Right lobe of liver (tissue), 6 donors: ENCODE data around the gene FUT4. TPM values are rescaled to one million over a fixed set of nuclear protein-coding genes. Genes with fewer than 3 reads are reported as not detected.

ENCODE experiments used
- ATAC-seq, 4 donors: fragments of 200-7000 bp; cut with Tn5 transposase; one replicate each; pipeline ENCODE4 v1.9.1; 2020; ENCODE audit warnings: mild to moderate bottlenecking in 4 of 4, moderate library complexity in 4 of 4
- DNase-seq, 3 donors: peaks; one replicate each; pipeline ENCODE4 v3.0.0-alpha.2; 2020
- H3K27ac ChIP-seq, 3 donors: fragments of 200-600 bp; one replicate each; pipeline ENCODE4 v1.8.0; 2022
- H3K27me3 ChIP-seq, 2 donors: fragments of 200-600 bp; one replicate each; pipeline ENCODE4 v1.8.0; 2022
- H3K36me3 ChIP-seq, 4 donors: fragments of 200-600 bp; sonication (generic) in 1 of 4; one replicate each; pipeline versions ENCODE4 v1.5.1 to v1.8.0; 2017 to 2022; ENCODE audit warnings: control low read depth in 1 of 4
- H3K4me1 ChIP-seq, 4 donors: fragments of 200-600 bp; sonication (generic) in 1 of 4; one replicate each; pipeline versions ENCODE4 v1.5.1 to v1.8.0; 2017 to 2022; ENCODE audit warnings: control low read depth in 1 of 4
- H3K4me3 ChIP-seq, 3 donors: fragments of 200-600 bp; one replicate each; pipeline ENCODE4 v1.8.0; 2022
- H3K9me3 ChIP-seq, 4 donors: fragments of 200-600 bp; sonication (generic) in 1 of 4; one replicate each; pipeline versions ENCODE4 v1.5.1 to v1.8.0; 2017 to 2022; ENCODE audit warnings: control low read depth in 1 of 4
- POLR2A ChIP-seq: fragments of 450-650 bp; IDR thresholded peaks from one replicate; pipeline ENCODE4 v1.6.1; 2017; ENCODE audit warnings: antibody characterized with exemption, mild to moderate bottlenecking
- WGBS: methylation state at CpG from one replicate; pipeline ENCODE4 v1.1.6; 2018; ENCODE audit warnings: low coverage, low lambda C conversion rate; ENCODE audit not compliant: insufficient coverage; ENCODE audit errors: missing lambda C conversion rate; 5-methylcytosine and 5-hydroxymethylcytosine counted together
- intact Hi-C, 2 donors: fragments of 100-400 bp; cut with DNase I; formaldehyde crosslinking; loops; one replicate each; pipeline versions ENCODE4 v1.11.2 to v1.14.1; 2022
- total RNA-seq, 6 experiments: library from RNA; depleted of rRNA in 2 of 6; stranded (reverse); fragments of >200 nt in 2 of 6; fragmentation: NEBNext Ultra II Directional in 3 of 6; extraction: Animal tissue kit (Norgen Biotek cat#: 25700) in 3 of 6; gene quantifications; one replicate each; pipeline versions ENCODE4 v1.1.0 to v1.2.4, GENCODE V29; 2016 to 2023
- TF ChIP-seq, protein P1 (sequence below), 4 donors: fragments of 200-600 bp in 3 of 4; fragments of 450-650 bp in 1 of 4; IDR thresholded peaks; one replicate each; pipeline versions ENCODE4 v1.5.1 to v1.8.0; 2016 to 2022; ENCODE audit warnings: antibody characterized with exemption in 4 of 4, mild to moderate bottlenecking in 2 of 4
- donor health status: DM: no; HTN: yes; CAD: no.
- donor health status: DM: no; HTN: no; CAD: no.
- donor health status: DM: no; HTN: no; CAD: no.
- donor health status: DM: no; HTN: yes; CAD: no.
- donor health status: DM: no; HTN: yes; CAD: no.

The FUT4 gene
- total RNA-seq, 6 experiments from 2014 or later: 0.90 to 3.1 (median 2.0) TPM

DNA sequence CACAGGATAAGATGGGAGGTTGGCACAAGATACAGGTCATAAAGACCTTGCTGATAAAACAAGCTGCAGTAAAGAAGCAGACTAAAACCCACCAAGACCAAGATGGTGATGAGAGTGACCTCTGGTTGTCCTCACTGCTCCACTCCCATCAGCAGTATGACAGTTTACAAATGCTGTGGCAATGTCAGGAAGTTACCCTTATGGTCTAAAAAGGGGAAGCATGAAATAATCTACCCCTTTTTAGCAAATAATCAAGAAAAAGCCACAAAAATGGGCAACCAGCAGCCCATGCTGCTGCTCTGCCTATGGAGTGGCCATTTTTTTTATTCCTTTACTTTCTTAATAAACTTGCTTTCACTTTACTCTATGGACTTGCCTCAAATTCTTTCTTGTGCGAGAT lies 14.7 kb downstream of the FUT4 start:
- 91% methylated on average over 1 of the region's 1 CpG for WGBS
- TF ChIP-seq, protein P1, sequence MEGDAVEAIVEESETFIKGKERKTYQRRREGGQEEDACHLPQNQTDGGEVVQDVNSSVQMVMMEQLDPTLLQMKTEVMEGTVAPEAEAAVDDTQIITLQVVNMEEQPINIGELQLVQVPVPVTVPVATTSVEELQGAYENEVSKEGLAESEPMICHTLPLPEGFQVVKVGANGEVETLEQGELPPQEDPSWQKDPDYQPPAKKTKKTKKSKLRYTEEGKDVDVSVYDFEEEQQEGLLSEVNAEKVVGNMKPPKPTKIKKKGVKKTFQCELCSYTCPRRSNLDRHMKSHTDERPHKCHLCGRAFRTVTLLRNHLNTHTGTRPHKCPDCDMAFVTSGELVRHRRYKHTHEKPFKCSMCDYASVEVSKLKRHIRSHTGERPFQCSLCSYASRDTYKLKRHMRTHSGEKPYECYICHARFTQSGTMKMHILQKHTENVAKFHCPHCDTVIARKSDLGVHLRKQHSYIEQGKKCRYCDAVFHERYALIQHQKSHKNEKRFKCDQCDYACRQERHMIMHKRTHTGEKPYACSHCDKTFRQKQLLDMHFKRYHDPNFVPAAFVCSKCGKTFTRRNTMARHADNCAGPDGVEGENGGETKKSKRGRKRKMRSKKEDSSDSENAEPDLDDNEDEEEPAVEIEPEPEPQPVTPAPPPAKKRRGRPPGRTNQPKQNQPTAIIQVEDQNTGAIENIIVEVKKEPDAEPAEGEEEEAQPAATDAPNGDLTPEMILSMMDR (IDR thresholded peaks at IDR 0.05): no peak
- TF ChIP-seq POLR2A: no peak
- no peak overlapping the region for H3K4me3 ChIP-seq
- ATAC-seq: peak in 2 of 4 donors; percentile 23 to 38
- intact Hi-C loops: no loop called here
- no peaks in the 10 kb centered on the region for H3K9me3 ChIP-seq
- DNase-seq: no peak
- H3K36me3 ChIP-seq: no peaks in the 10 kb centered on the region
- H3K4me1 ChIP-seq: no peaks in the 10 kb centered on the region
- H3K27ac ChIP-seq: no peak overlapping the region
- H3K27me3 ChIP-seq: no peaks in the 10 kb centered on the region

DNA sequence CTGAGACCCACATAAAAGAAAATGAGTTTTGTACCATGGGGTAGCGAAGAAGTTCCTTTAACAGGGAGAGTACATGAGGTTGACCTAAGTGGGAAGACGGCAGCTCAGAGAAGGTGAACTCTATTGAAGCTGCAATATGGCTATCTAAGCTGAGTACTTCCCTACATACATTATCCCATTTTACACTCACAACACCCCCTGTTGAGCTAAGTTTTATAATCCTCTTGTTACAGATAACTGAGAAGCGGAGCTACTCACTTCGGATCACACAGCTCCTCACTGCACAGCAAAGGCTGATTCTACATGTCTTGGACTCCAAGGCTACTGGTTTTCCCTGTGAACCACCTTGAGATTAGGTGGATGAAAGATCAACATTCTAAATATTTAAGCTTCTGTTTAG lies 15.2 kb downstream of the FUT4 start:
- H3K9me3 ChIP-seq: no peaks in the 10 kb centered on the region
- H3K27ac ChIP-seq: no peak overlapping the region

DNA sequence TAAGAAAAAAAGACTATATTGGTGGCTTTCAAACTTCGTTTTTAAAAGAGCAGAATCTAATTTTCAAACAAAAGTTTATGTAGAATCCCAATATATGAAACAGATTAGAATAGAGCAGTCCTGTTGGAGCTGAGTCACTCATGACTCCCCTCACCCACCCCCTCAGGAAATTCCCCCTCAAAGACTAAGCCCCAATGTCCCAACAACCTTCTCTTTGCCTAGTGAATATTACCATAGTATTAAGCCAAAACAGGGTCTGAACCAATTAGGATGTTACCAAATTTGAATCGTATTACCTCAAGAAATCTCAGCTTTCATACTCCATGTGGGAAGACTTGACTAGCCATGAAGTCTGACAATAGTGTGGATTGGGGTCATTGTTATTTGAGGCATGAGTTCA lies 15.6 kb downstream of the FUT4 start:
- no peak for DNase-seq
- Histone ChIP-seq H3K4me3 (no peak overlapping the region), H3K36me3 (no peaks in the 10 kb centered on the region), H3K27me3 (no peaks in the 10 kb centered on the region), H3K9me3 (no peaks in the 10 kb centered on the region), H3K4me1 (no peaks in the 10 kb centered on the region), H3K27ac (no peak overlapping the region)
- intact Hi-C loops: no loop called here
- TF ChIP-seq, protein P1 (IDR thresholded peaks at IDR 0.05): no peak
- TF ChIP-seq POLR2A: no peak
- WGBS: 83% methylated on average over 2 of the region's 2 CpGs
- no peak for ATAC-seq

More for the DNA sequence above, 15.2 kb downstream of the FUT4 start:
- no peak overlapping the region for H3K4me3 ChIP-seq
- TF ChIP-seq POLR2A: no peak
- H3K36me3 ChIP-seq: no peaks in the 10 kb centered on the region
- no peaks in the 10 kb centered on the region for H3K4me1 ChIP-seq
- DNase-seq: no peak
- ATAC-seq: no peak
- 84% methylated on average over 4 of the region's 4 CpGs for WGBS
- intact Hi-C loops: no loop called here
- H3K27me3 ChIP-seq: no peaks in the 10 kb centered on the region

DNA sequence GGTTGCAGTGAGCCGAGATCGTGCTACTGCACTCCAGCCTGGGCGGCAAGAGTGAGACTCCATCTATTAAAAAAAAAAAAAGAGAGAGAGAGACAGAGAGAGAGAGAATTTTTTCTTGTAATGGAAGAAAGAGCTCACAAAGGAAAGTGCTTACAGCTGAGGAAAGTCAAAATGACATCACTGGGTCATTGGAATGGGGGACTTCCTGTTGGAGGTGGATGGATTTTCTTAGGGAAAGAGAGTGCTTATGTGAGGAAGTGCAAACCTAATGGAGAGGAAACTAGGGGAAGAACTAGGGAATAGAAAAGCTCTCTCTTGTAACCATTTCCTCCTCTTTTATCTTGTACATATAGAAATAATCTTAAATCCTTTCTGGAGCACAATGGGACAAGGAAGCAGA lies 17.1 kb downstream of the FUT4 start:
- Histone ChIP-seq H3K27me3 (no peaks in the 10 kb centered on the region), H3K4me1 (no peaks in the 10 kb centered on the region), H3K4me3 (no peak overlapping the region), H3K27ac (no peak overlapping the region), H3K9me3 (no peaks in the 10 kb centered on the region), H3K36me3 (no peaks in the 10 kb centered on the region)
- peak in 1 of 4 donors; percentile 21 for ATAC-seq
- no peak for TF ChIP-seq POLR2A
- TF ChIP-seq, protein P1 (IDR thresholded peaks at IDR 0.05): no peak
- WGBS: 94% methylated on average over 3 of the region's 3 CpGs
- no peak for DNase-seq
- intact Hi-C loops: no loop called here

DNA sequence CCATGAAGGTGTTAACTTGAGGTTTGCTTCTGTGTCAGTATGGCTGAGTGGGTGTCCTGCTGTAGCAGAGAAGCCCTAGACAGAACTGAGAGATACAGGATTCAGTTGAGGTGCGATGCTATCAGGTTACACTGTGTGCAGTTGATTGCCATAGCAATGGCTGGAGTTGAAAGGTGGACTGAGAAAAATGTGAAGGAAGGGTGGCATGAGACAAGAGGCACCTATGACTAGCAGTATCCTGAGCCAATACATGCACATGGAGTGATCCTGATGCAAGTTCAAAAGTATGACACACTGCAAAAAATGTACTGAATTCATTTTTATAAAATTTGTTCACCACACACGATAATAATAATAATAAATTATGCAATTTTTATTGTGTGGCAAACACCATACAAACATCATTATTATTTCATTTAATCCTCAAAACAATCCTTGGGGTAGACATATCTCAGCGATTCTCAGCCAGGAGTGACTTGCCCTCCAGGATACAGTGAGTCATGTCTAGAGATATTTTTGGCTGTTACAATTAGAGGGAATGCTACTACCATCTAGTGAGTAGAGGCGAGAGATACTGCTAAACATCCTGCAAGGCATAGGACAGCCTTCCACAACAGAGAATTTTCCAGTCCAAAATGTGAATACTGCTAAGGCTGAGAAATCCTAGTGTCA lies 19.6 kb downstream of the FUT4 start:
- WGBS: 68% methylated on average over 4 of the region's 4 CpGs
- peak in 2 of 4 donors; percentile 58 to 73 for ATAC-seq
- no peak for TF ChIP-seq POLR2A
- TF ChIP-seq, protein P1 (IDR thresholded peaks at IDR 0.05): peak in 1 of 4 donors; percentile 2
- Histone ChIP-seq H3K4me1 (no peaks in the 10 kb centered on the region), H3K27ac (no peak overlapping the region), H3K9me3 (no peaks in the 10 kb centered on the region), H3K36me3 (no peaks in the 10 kb centered on the region), H3K4me3 (no peak overlapping the region), H3K27me3 (no peaks in the 10 kb centered on the region)
- intact Hi-C loops: no loop called here
- no peak for DNase-seq
